Measurements from ENCODE around the gene ELP6. TPM values are rescaled to one million over a fixed set of nuclear protein-coding genes. Genes with fewer than 3 reads are reported as not detected.
"Not testable (repeated sequence)": the region's sequence is repeated elsewhere in the genome, so short reads cannot be mapped to it uniquely, and the experiment has no call there.

Gene ELP6
- total RNA-seq, 1 experiment from 2014 or later, result 59.2 TPM

GRCh38 chr3:47515864-47516319 is 2.4 kb upstream of the ELP6 start:
- peak; percentile 22 for DNase-seq (ENCODE audit: low spot score)
- in situ Hi-C loops (cut with HindIII; ENCODE audit: low sequenced_read_pairs), result no loop called here

DNA sequence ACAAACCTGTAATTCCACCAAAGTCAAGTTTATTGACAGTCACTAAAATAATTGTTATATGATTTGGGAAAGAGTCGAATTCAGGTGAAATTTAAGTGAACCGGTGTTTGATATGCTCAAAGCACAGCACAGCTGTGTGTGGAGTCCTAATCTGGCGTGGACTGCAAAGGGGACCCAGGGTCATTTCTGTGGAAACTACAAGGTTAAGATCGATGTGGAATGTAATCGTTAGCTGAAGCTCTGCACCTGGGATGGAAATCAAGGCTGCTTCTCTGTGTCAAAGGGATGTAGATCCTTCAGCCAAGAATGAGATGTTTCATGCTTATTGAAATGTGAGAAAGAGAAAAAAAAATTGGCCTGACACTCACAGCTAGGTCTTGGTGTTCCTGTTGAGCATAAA is 1.6 kb upstream of the ELP6 start:
- DNase-seq (ENCODE audit: low spot score), result no peak
- in situ Hi-C loops (cut with HindIII; ENCODE audit: low sequenced_read_pairs), result no loop called here

- peak; percentile 22 for DNase-seq (ENCODE audit: low spot score)
- in situ Hi-C loops (cut with HindIII; ENCODE audit: low sequenced_read_pairs), result no loop called here
Measured at GRCh38 chr3:47512416-47513124, 942 bp downstream of the ELP6 start.

GRCh38 chr3:47505267-47505666 is 8.2 kb downstream of the ELP6 start:
- DNase-seq (ENCODE audit: low spot score); in situ Hi-C loops (cut with HindIII; ENCODE audit: low sequenced_read_pairs): not testable (repeated sequence)

DNA sequence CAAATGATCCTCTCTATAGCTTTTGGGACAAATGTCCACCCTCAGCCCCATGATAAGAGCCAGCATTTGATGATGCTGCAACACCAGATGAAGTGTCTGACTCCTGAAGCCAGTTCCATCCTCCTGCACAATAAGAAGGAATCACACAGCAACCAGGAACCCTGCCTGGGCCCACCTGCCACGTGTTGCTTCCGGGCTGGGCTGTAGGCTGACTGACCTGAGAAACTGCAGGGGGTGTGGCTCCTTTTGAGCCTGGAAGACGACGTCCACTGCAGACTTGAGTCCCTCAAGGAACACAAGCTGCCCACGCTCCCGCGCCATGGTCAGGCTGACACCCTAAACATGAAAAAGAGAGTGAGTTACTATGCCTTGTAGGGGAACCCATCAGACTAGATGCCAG is 9.4 kb downstream of the ELP6 start:
- DNase-seq (ENCODE audit: low spot score), result no peak
- in situ Hi-C loops (cut with HindIII; ENCODE audit: low sequenced_read_pairs), result no loop called here

GRCh38 chr3:47503033-47503432 is 10.5 kb downstream of the ELP6 start:
- in situ Hi-C loops (cut with HindIII; ENCODE audit: low sequenced_read_pairs), result no loop called here
- no peak for DNase-seq (ENCODE audit: low spot score)

DNA sequence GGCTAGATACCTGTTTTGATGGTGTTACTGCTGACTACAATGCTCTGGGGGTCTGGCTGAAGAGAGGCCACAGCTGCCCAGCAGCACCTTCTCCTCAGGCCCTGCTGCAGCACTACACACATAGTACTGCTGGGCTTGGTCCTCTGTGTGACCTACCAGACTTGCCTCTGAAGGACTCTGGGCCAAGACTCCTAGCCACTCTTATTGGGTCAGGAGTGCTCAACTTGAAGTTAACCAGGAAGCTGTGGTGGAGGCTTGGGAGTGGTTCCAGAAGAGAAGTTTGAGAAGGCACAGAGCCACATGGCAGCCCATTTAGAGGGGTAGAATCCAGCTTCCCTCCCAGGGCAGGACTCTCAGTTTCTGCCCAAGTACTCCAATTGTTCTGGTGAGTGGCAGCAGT is 16.6 kb downstream of the ELP6 start:
- in situ Hi-C loops (cut with HindIII; ENCODE audit: low sequenced_read_pairs), result no loop called here
- no peak for DNase-seq (ENCODE audit: low spot score)

DNA sequence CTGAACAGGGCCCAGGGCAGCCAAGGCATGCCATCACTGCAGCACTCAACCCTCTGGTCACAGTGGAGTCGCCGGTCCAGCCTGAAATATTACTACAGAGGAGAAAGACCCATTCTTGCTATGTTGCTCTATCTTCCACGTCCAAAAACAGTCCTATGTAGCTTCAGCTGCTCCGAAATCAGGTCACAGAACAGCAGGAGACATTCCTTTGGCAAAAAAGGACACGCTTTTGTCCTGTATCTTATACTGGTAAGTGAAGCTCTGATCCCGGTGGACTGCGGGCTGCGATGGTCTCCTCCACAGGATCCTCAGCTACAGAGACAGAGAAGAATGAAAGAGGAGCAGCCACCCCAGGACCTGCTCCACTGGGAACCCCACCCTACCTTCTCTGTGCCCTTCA is 17.6 kb downstream of the ELP6 start:
- peak; percentile 85 for DNase-seq (ENCODE audit: low spot score)
- in situ Hi-C loops (cut with HindIII; ENCODE audit: low sequenced_read_pairs), result no loop called here

DNA sequence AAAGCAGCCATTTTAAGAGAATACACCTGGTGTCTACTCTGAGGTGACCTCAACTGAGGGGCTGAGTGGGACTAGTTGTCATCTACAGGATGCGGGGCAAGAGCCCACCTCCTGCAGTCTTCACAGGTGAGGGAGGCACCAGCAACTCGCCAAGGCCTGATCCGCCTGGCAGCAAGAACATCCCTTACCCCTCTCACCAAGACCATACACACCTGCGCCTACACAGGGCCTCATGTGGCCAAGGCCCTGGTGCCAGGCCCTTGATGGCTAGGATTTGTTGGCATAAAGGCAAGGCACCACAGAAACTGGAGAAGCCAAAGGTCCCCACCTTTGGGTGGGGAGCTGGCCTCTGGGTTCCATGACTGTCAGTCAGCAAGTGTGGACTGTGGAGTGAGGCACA is 18.4 kb downstream of the ELP6 start:
- in situ Hi-C loops (cut with HindIII; ENCODE audit: low sequenced_read_pairs), result no loop called here
- no peak for DNase-seq (ENCODE audit: low spot score)

- no peak for DNase-seq (ENCODE audit: low spot score)
- in situ Hi-C loops (cut with HindIII; ENCODE audit: low sequenced_read_pairs), result no loop called here
Measured at GRCh38 chr3:47491777-47492176, 21.7 kb downstream of the ELP6 start.

DNA sequence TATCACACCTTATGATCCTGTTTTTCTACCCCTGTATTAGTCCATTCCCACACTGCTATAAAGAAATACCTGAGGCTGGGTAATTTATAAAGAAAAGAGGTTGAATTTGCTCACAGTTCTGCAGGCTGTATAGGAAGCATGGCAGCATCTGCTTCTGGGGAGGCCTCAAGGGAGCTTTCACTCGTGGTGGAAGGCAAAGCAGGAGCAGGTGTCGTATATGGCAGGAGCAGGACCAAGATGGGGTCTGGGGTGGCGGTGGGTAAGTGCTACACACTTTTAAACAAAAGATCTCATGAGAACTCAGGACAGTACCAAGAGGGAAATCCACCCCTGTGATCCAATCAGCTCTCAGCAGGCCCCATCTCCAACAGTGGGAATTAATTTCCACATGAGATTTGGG is 22.3 kb downstream of the ELP6 start:
- no peak for DNase-seq (ENCODE audit: low spot score)
- in situ Hi-C loops (cut with HindIII; ENCODE audit: low sequenced_read_pairs), result no loop called here

DNA sequence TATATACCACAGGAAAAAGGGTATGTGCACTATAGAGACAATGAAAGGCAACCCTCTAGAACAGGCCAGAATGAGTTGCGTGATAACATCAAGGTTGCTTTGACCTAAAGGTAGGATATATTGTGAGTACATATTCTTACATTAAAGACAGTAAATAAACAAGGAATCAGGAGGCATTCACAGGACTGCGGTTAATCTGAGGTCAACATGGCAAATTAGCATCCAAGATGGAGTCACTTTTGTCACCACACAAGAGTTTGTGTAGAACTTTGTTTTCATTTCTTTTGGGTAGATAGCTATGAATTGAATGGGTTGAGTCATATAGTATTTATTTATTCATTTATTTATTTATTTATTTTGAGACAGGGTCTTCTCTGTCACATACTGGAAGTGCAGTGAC is 26.2 kb downstream of the ELP6 start:
- in situ Hi-C loops (cut with HindIII; ENCODE audit: low sequenced_read_pairs), result no loop called here

GRCh38 chr3:47485812-47486211 is 27.7 kb downstream of the ELP6 start:
- in situ Hi-C loops (cut with HindIII; ENCODE audit: low sequenced_read_pairs), result no loop called here

More for the DNA sequence above, 26.2 kb downstream of the ELP6 start:
- DNase-seq (ENCODE audit: low spot score), result no peak

GRCh38 chr3:47482366-47482765 is 31.1 kb downstream of the ELP6 start:
- in situ Hi-C loops (cut with HindIII; ENCODE audit: low sequenced_read_pairs), result no loop called here

More at GRCh38 chr3:47485812-47486211, 27.7 kb downstream of the ELP6 start:
- DNase-seq (ENCODE audit: low spot score), result no peak

DNA sequence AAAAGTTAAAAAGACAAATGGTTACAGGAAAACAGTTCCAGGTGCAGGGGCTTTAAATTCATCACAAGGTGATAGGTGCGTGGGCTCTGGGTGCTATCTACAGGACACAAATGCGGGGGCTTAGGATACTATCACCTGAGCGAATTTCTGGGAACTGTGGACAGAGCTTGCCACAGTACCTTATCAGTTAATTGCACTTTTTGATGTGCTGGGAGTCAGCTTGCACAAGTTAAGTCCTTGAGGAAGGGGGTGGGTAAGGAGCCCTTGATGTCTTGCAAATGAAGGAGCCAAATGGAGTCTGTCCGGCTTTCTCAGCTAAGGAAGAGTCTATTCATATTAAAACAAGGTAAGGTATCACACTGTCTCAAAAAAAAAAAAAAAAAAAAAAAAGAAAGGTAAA is 31.7 kb downstream of the ELP6 start:
- in situ Hi-C loops (cut with HindIII; ENCODE audit: low sequenced_read_pairs); DNase-seq (ENCODE audit: low spot score): not testable (repeated sequence)

More at GRCh38 chr3:47482366-47482765, 31.1 kb downstream of the ELP6 start:
- no peak for DNase-seq (ENCODE audit: low spot score)

GRCh38 chr3:47480267-47480666 is 33.2 kb downstream of the ELP6 start:
- in situ Hi-C loops (cut with HindIII; ENCODE audit: low sequenced_read_pairs); DNase-seq (ENCODE audit: low spot score): not testable (repeated sequence)

DNA sequence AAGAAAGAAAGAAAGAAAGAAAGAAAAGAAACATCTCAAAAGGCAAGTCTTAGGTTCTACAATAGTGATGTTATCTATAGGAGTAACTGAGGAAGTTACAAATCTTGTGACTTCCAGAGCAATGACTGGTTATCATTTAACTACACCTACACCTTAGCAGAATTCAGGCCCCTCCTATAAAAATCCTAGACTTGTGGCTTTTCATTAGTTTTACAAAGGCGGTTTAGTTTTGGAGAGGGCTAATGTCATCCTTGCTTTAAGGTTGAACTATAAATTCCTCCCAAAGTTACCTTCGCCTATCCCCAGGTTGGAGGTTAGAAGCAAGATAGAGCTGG is 33.7 kb downstream of the ELP6 start:
- in situ Hi-C loops (cut with HindIII; ENCODE audit: low sequenced_read_pairs), result no loop called here
- no peak for DNase-seq (ENCODE audit: low spot score)

GRCh38 chr3:47478022-47478421 is 35.5 kb downstream of the ELP6 start:
- DNase-seq (ENCODE audit: low spot score), result no peak
- in situ Hi-C loops (cut with HindIII; ENCODE audit: low sequenced_read_pairs), result no loop called here

- no peak for DNase-seq (ENCODE audit: low spot score)
- in situ Hi-C loops (cut with HindIII; ENCODE audit: low sequenced_read_pairs), result no loop called here
Measured at GRCh38 chr3:47476644-47477199, 36.8 kb downstream of the ELP6 start.

DNA sequence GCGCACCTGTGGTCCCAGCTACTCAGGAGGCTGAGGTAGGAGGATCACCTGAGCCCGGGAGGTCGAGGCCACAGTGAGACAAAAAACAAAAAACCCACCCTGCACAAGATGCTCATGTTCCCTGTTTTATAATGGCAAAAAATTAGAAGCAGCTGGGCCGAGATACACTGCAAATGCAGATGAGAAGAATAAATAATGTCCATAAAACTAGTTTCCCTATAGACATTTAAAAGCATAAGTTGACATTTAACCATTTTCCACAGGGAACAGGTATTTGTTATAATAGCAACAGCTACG is 37.2 kb downstream of the ELP6 start:
- DNase-seq (ENCODE audit: low spot score), result no peak
- in situ Hi-C loops (cut with HindIII; ENCODE audit: low sequenced_read_pairs), result no loop called here

DNA sequence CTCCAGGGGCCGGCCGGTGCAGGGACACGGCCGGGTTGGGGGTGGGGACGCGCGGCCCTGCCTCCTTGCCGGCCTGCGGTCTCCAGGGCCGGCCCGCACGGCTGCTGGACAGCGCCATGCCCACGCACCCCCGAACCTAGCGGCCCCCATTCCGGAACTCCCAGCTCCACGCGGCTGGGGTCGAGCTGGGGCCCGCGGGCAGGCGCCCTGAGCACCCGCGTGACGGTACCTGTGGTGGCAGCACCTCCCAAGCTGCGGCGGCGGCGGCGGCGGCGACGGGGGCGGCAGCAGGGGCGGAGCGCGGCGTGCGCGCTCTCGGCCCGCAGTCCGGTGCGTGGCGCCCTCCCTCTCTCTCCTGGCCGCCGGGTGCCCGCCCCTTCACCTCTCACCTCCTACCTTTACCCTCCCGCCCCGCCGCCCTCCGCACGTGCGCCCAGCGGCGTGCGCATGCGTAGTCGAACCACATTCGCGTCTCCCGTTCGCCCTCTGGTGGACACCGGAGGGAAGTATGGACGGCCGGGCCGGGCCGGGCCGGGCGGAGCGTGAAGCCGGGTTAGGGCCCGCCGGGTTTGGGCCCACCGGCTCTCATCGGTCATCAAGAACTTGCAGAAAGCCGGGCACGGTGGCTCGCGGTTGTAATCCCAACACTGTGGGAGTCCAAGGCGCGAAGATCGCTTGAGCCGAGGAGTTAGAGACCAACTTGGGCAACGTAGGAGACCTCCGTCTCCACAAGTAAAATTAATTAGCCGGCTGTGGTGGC is 37.8 kb downstream of the ELP6 start, which contains the start of gene SCAP:
TSS of gene SCAP (minus strand) at position 372 of the 760 bp plus-strand sequence. CDS start 32,948 bp downstream, outside the sequence.
- in situ Hi-C loops (cut with HindIII; ENCODE audit: low sequenced_read_pairs), result no loop called here
- DNase-seq (ENCODE audit: low spot score), result peak; percentile 86

Data from G401 (cell line).